ENCODE results near the gene CALHM4.

Gene CALHM4

GRCh38 chr6:116513224-116513875 is 40.2 kb upstream of the CALHM4 start:
- H3K4me3 ChIP-seq (ENCODE audit: low read length) = peak overlapping the region; percentile 66; the same call in 1 of the 2 replicates
- no peaks in the 10 kb centered on the region for H3K36me3 ChIP-seq (replicated peaks; ENCODE audit: insufficient read depth, low read length)
- no peaks in the 10 kb centered on the region for H4K20me1 ChIP-seq (ENCODE audit: insufficient read depth, low read length)
- peaks cover 18% of the 10 kb centered on the region for H3F3A ChIP-seq (ENCODE audit: insufficient read depth, low read length)
- no peaks in the 10 kb centered on the region for H3K27me3 ChIP-seq (replicated peaks; ENCODE audit: insufficient read depth, low read length)
- DNase-seq = no peak
- no peak overlapping the region for H2AFZ ChIP-seq (ENCODE audit: low read length)
- no peak overlapping the region; the same call in 1 of the 2 replicates for H3K9ac ChIP-seq (ENCODE audit: low read length)
- H3K9me2 ChIP-seq (replicated peaks; ENCODE audit: insufficient read depth, low read length) = no peaks in the 10 kb centered on the region
- peaks cover 21% of the 10 kb centered on the region for H3K4me1 ChIP-seq (ENCODE audit: low read length)
- no peaks in the 10 kb centered on the region for H3K9me3 ChIP-seq (replicated peaks; ENCODE audit: insufficient read depth, low read length)
- TF ChIP-seq EZH2phosphoT487 (IDR thresholded peaks at IDR 0.05; ENCODE audit: low read length) = no peak
- no peak for TF ChIP-seq CTCF (IDR thresholded peaks at IDR 0.05; ENCODE audit: low read length)
- no peak for TF ChIP-seq EZH2 (optimal IDR thresholded peaks at IDR 0.05; ENCODE audit: low read depth, low read length)
- peak overlapping the region; percentile 88 for H3K4me2 ChIP-seq (ENCODE audit: low read depth, low read length)
- no peaks in the 10 kb centered on the region for H3K79me2 ChIP-seq (ENCODE audit: low read length)
- H3K27ac ChIP-seq (ENCODE audit: low read length) = no peak overlapping the region

- no peaks in the 10 kb centered on the region for H3K9me3 ChIP-seq (replicated peaks; ENCODE audit: insufficient read depth, low read length)
- no peak overlapping the region for H3K4me3 ChIP-seq (ENCODE audit: low read length)
- H3K36me3 ChIP-seq (replicated peaks; ENCODE audit: insufficient read depth, low read length) = no peaks in the 10 kb centered on the region
- DNase-seq = no peak
- H3K9ac ChIP-seq (ENCODE audit: low read length) = no peak overlapping the region
- no peaks in the 10 kb centered on the region for H3K79me2 ChIP-seq (ENCODE audit: low read length)
- no peaks in the 10 kb centered on the region for H4K20me1 ChIP-seq (ENCODE audit: insufficient read depth, low read length)
- no peak overlapping the region for H3K27ac ChIP-seq (ENCODE audit: low read length)
- H2AFZ ChIP-seq (ENCODE audit: low read length) = no peak overlapping the region
- no peaks in the 10 kb centered on the region for H3K9me2 ChIP-seq (replicated peaks; ENCODE audit: insufficient read depth, low read length)
- H3K4me2 ChIP-seq (ENCODE audit: low read depth, low read length) = no peak overlapping the region
- H3F3A ChIP-seq (ENCODE audit: insufficient read depth, low read length) = peaks cover 18% of the 10 kb centered on the region
- TF ChIP-seq EZH2phosphoT487 (IDR thresholded peaks at IDR 0.05; ENCODE audit: low read length) = no peak
- no peak for TF ChIP-seq CTCF (IDR thresholded peaks at IDR 0.05; ENCODE audit: low read length)
- no peak for TF ChIP-seq EZH2 (optimal IDR thresholded peaks at IDR 0.05; ENCODE audit: low read depth, low read length)
- H3K4me1 ChIP-seq (ENCODE audit: low read length) = peaks cover 21% of the 10 kb centered on the region
- no peaks in the 10 kb centered on the region for H3K27me3 ChIP-seq (replicated peaks; ENCODE audit: insufficient read depth, low read length)
Measured at GRCh38 chr6:116514111-116514510, 39.4 kb upstream of the CALHM4 start.

GRCh38 chr6:116515141-116515540 is 38.4 kb upstream of the CALHM4 start:
- H3K9me2 ChIP-seq (replicated peaks; ENCODE audit: insufficient read depth, low read length) = no peaks in the 10 kb centered on the region
- H3K4me2 ChIP-seq (ENCODE audit: low read depth, low read length) = no peak overlapping the region
- no peak overlapping the region for H3K9ac ChIP-seq (ENCODE audit: low read length)
- no peaks in the 10 kb centered on the region for H3K79me2 ChIP-seq (ENCODE audit: low read length)
- TF ChIP-seq EZH2phosphoT487 (IDR thresholded peaks at IDR 0.05; ENCODE audit: low read length) (no peak), EZH2 (optimal IDR thresholded peaks at IDR 0.05; ENCODE audit: low read depth, low read length) (no peak), CTCF (IDR thresholded peaks at IDR 0.05; ENCODE audit: low read length) (no peak)
- no peak for DNase-seq
- no peak overlapping the region for H2AFZ ChIP-seq (ENCODE audit: low read length)
- peaks cover 18% of the 10 kb centered on the region for H3F3A ChIP-seq (ENCODE audit: insufficient read depth, low read length)
- no peaks in the 10 kb centered on the region for H3K9me3 ChIP-seq (replicated peaks; ENCODE audit: insufficient read depth, low read length)
- no peak overlapping the region for H3K4me3 ChIP-seq (ENCODE audit: low read length)
- peaks cover 21% of the 10 kb centered on the region for H3K4me1 ChIP-seq (ENCODE audit: low read length)
- no peaks in the 10 kb centered on the region for H3K36me3 ChIP-seq (replicated peaks; ENCODE audit: insufficient read depth, low read length)
- H4K20me1 ChIP-seq (ENCODE audit: insufficient read depth, low read length) = no peaks in the 10 kb centered on the region
- H3K27ac ChIP-seq (ENCODE audit: low read length) = no peak overlapping the region
- no peaks in the 10 kb centered on the region for H3K27me3 ChIP-seq (replicated peaks; ENCODE audit: insufficient read depth, low read length)

Data from MM.1S (cell line).